Measurements from ENCODE around the gene MS4A15.

Gene MS4A15

GRCh38 chr11:60763692-60764369 lies 7.2 kb downstream of the MS4A15 start:
- H3K4me3 ChIP-seq (ENCODE audit: low read length): no peak overlapping the region; the same call in 1 of the 2 replicates
- no peak for TF ChIP-seq ZNF274 (IDR thresholded peaks at IDR 0.05; ENCODE audit: low read depth, low read length)

DNA sequence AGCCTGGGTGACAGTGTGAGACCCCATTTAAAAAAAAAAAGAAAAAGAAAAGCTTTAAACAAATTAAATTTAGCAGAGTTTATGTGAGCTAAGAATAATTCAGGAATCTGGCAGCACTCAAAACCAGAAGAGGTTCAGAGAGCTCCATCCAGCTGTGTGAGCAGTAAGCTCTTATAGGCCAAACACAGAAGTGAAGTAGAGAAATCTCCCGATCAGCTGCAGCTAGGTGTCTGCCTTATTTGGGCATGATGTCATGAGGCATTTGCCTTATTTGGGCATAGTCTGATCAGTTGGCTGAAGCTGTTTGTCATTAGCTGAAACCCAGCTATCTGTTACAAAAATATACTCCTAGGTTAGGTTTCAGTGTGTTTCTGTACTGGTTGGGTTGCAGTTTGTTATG lies 8.2 kb downstream of the MS4A15 start:
- no peak overlapping the region; the same call in 1 of the 2 replicates for H3K4me3 ChIP-seq (ENCODE audit: low read length)
- no peak for TF ChIP-seq ZNF274 (IDR thresholded peaks at IDR 0.05; ENCODE audit: low read depth, low read length)

DNA sequence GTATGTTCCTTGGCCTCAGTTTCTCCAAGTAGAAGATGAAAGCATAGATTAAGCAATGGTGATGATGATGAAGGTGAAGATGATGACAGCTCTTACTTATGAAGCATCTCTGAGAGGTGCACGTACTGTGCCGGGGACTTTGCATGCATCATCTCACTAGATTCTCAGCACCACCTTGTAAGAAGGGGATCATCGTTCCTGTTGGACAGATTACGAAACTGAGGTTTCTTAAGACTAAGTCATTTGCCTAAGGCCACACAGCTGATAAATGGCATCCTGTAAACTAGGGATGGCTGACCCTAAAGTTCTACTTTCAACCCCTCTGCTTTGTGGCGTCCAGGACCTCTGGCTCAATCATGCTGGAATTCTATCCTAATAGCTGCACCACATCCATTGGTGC lies 8.7 kb downstream of the MS4A15 start:
- no peak overlapping the region for H3K4me3 ChIP-seq (ENCODE audit: low read length)
- no peak for TF ChIP-seq ZNF274 (IDR thresholded peaks at IDR 0.05; ENCODE audit: low read depth, low read length)

DNA sequence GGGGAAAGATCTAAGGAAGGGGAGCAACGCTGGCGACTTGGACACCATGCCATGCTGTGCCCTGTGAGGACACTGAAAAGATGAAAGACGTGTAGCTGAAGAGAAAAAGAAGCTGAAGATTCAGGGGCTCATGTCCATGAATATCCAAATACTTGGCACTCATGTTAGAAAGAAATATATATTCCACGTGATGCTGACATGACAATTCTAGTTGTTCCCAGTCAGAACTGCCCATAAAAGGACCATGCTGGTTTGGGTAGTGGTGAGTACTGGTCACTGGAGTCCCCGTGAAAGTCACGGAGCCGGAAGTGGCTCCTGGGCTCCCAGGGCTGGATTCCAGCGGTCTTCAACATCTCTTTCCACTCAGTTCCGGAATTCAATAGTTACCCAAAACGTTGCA lies 9.9 kb downstream of the MS4A15 start:
- TF ChIP-seq ZNF274 (IDR thresholded peaks at IDR 0.05; ENCODE audit: low read depth, low read length): no peak
- H3K4me3 ChIP-seq (ENCODE audit: low read length): no peak overlapping the region

DNA sequence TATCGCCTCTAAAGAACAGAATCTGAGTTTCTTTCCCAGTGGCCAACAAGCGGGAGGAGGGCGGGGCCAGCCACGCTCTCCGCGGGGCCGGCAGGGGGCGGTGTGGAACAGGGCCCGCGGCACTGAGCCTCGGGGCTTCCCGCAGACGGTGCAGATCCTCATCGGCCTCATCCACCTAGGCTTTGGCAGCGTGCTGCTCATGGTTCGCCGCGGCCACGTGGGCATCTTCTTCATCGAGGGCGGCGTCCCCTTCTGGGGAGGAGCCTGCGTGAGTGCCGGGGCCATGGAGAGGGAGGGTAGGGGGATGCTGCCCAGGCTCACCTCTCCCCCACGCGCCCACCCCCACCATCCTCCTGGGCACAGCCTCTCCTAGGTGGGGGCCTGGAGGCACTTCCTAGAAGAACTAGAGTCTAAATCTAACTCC lies 10.7 kb downstream of the MS4A15 start:
- TF ChIP-seq ZNF274 (IDR thresholded peaks at IDR 0.05; ENCODE audit: low read depth, low read length): no peak
- no peak overlapping the region for H3K4me3 ChIP-seq (ENCODE audit: low read length)

DNA sequence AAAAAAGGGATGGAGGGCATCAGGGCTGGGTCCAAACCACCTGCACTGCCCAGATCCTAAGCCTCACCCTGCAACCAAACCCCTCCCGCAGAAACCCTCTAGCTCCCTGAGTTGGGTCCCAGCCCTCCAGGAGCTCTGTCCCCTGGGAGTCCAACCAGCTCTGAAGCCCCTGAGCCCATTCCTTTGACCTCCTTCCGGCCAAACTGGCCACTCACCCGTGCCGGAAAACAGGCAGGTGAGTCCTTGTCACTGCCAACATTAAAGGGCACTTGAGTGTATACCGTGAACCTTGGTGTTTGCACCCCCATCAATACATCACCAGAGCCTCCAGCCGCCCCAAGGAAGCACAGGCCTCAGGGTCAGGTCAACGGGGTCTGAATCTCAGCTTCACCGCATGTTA lies 11.5 kb downstream of the MS4A15 start:
- no peak overlapping the region for H3K4me3 ChIP-seq (ENCODE audit: low read length)
- TF ChIP-seq ZNF274 (IDR thresholded peaks at IDR 0.05; ENCODE audit: low read depth, low read length): no peak

DNA sequence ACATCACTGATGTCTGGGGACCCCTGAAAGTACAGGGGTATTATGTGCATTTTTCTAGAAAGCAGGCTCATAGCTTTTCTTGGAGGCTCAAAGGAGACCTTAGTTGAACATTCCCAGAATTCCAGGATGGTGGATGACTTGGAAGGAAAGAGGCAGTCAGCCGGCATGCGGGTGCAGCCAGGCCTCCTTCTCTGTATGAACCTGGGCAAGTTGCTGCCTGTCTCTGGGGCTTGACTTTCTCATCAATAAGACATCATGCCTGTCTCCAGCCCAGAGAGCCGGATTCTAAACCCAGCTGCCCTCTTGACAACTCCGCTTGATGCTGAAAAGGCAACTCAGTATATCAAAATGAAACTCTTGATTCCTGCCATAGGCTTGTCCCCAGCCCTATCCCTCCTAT lies 12.6 kb downstream of the MS4A15 start:
- H3K4me3 ChIP-seq (ENCODE audit: low read length): no peak overlapping the region
- TF ChIP-seq ZNF274 (IDR thresholded peaks at IDR 0.05; ENCODE audit: low read depth, low read length): no peak

- H3K4me3 ChIP-seq (ENCODE audit: low read length): no peak overlapping the region
- TF ChIP-seq ZNF274 (IDR thresholded peaks at IDR 0.05; ENCODE audit: low read depth, low read length): no peak
Observed at GRCh38 chr11:60769811-60770210, 13.1 kb downstream of the MS4A15 start.

- H3K4me3 ChIP-seq (ENCODE audit: low read length): no peak overlapping the region
- TF ChIP-seq ZNF274 (IDR thresholded peaks at IDR 0.05; ENCODE audit: low read depth, low read length): no peak
Observed at GRCh38 chr11:60771146-60771545, 14.5 kb downstream of the MS4A15 start.

DNA sequence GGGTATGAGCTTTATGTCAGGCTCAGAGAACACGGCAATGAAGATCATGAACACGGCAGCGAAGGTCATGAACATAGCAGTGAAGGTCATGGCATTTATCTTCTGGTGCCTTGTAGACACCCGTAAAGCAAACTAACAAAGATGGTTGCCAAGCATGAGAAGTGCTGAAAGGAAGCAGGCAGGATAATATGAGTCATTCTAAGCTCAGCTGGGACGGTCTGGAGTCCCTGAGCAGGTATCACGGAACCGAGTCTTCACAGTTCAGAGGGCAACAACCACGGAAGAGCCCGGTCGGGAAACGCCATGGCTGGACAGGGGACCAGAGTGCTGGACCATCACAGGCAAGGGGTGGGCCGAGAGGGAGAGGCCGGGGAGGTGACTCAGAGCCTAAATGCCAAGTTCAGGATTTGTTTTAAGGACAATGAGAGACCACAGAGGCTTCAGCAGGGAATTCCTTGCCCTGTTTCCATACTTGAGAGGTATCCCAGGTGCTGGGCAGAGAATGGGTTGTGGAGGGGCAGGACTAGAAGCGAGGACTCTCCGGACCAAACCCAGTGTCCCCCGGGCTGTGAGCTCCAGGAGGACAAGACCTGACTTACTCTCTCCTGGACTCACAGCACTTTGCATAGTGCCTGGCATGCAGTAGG lies 15.3 kb downstream of the MS4A15 start:
- H3K4me3 ChIP-seq (ENCODE audit: low read length): no peak overlapping the region
- no peak for TF ChIP-seq ZNF274 (IDR thresholded peaks at IDR 0.05; ENCODE audit: low read depth, low read length)

- H3K4me3 ChIP-seq (ENCODE audit: low read length): no peak overlapping the region
- no peak for TF ChIP-seq ZNF274 (IDR thresholded peaks at IDR 0.05; ENCODE audit: low read depth, low read length)
Observed at GRCh38 chr11:60772666-60773065, 16.0 kb downstream of the MS4A15 start.

- TF ChIP-seq ZNF274 (IDR thresholded peaks at IDR 0.05; ENCODE audit: low read depth, low read length): no peak
- no peak overlapping the region for H3K4me3 ChIP-seq (ENCODE audit: low read length)
Observed at GRCh38 chr11:60774726-60775125, 18.1 kb downstream of the MS4A15 start.

- TF ChIP-seq ZNF274 (IDR thresholded peaks at IDR 0.05; ENCODE audit: low read depth, low read length): no peak
- H3K4me3 ChIP-seq (ENCODE audit: low read length): no peak overlapping the region
Observed at GRCh38 chr11:60775420-60775961, 18.8 kb downstream of the MS4A15 start.

DNA sequence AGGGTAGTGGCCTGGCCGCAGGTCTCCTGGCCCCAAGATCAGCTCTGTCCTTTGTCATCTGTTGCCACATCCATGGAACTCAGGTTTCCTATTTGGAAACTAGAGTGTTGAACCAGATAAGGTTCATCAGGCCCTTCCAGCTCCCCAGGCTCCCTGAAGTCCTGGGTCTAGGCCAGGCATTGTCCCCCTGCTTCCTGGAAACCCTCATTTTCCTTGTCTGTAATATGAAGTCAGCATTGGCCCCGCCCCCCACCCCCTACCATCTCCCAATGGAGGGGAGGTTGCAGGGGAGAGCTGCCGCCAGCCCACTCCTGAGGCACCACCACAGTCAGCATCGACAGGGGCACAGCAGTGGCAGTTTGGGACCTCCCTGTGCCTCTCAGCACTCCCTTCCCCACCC lies 19.5 kb downstream of the MS4A15 start:
- TF ChIP-seq ZNF274 (IDR thresholded peaks at IDR 0.05; ENCODE audit: low read depth, low read length): no peak
- no peak overlapping the region for H3K4me3 ChIP-seq (ENCODE audit: low read length)

DNA sequence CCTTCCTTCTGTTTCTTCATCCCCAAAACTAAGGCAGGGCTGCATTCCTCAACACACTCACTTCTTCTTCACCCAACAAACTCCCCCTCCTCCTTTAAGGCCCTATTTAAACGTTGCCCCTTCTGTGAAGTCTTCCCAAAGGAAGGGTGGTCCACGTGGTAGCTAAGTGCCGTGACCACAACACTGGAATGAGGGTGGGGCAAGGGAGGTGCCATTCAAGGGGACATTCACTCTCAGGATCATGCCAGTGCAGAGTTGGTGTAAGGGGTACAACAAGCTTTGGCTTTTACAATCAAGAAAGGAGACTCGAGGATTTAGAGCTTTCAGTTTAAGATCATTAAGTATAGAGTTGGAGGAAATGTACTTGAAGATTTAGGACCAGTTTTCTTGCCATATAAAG lies 20.4 kb downstream of the MS4A15 start:
- no peak overlapping the region for H3K4me3 ChIP-seq (ENCODE audit: low read length)
- no peak for TF ChIP-seq ZNF274 (IDR thresholded peaks at IDR 0.05; ENCODE audit: low read depth, low read length)

Measured in GM08714 (cell line).